ENCODE results near the gene LHFPL3. TPM values are rescaled to one million over a fixed set of nuclear protein-coding genes. Genes with fewer than 3 reads are reported as not detected.
A peak's percentile ranks its signal among the peaks of the same experiment; 100 is the strongest.
"Not testable (repeated sequence)": the region's sequence is repeated elsewhere in the genome, so short reads cannot be mapped to it uniquely, and the experiment has no call there.

Gene LHFPL3
- under 1 TPM in 2 of 10 donors, not detected in 8; 0.08 to 0.13 TPM for polyA plus RNA-seq (ENCODE audit: insufficient read length in 10 of 10)
- long read RNA-seq, donor 1 = 0 reads
- long read RNA-seq, donor 2 = 0 reads
- long read RNA-seq, donor 3 = 0 reads
- long read RNA-seq, donor 4 = 0 reads
- long read RNA-seq, donor 5 = 0 reads
- long read RNA-seq, donor 6 = 0 reads
- long read RNA-seq, donor 7 = 0 reads
- long read RNA-seq, donor 8 = 0 reads
- long read RNA-seq, donor 9 = 0 reads

DNA sequence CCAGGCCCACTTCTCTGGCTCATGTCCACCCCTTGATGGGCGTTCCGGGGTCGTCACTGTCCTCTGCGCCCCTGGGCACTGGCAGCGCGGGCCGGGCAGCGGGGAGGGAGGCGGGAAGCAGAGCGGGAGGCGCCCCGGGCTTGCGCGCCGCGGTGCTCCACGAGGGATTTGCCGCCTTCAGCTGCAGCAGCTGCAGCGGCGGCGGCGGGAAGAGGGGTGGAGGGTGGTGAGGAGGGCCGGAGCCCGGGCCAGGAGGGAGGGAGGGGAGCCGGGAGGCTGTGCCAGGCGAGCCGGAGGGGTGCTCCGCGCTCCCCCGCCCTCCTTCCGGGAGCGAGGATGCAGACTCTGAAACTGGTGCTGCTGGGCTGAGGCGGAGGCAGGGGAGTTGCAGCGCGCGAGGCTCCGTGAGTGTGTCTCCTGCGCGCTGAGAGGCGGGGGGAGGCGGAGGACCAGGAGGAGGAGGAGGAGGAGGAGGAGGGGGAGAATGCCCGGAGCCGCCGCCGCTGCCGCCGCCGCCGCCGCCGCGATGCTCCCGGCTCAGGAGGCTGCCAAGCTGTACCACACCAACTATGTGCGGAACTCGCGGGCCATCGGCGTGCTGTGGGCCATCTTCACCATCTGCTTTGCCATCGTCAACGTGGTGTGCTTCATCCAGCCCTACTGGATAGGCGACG is at the start of gene LHFPL3:
LHFPL3 (plus strand) TSS at position 308 of the 674 bp plus-strand sequence.
- DNase-seq = peak in 1 of 3 donors; percentile 45

- DNase-seq = not testable (repeated sequence)
Observed at GRCh38 chr7:104281685-104282084, 46.7 kb upstream of the LHFPL3 start.

DNA sequence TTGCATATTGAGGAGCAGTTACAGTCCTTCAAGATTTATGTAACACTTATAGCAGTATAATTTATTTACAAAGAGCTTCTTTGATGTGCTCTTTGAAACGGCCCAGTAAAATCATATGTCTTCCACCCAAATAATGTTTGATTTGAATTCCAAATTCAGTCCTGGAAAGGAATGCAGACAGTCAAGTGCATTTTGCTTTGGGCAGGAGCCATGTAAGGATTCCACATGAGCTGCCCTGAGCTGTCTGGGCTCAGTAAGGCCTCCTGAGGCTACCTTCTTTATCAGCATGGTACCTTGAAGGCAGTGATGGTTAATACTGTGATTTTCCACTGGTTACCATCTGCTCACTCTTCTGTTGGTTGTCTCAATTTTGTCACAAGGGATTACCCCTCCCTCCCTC is 41.6 kb upstream of the LHFPL3 start:
- no peak for DNase-seq

DNA sequence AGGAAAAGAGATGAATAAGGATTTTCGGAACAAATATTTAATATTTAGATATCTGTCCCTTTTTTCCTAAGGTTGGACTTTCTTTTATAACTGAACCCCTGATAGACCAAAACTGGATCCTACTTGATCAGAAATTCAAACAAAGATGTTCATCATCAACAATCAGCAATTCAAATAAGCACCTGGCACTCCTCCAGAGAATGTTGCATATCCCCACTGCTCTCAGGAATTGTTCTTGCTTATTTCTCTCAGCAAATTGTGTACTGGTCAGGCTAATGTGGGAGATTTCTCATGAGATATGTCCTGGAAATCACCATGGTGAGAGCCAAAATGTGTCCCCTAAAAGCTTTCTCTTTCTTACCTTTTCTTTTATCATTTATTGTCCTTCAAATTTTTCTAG is 40.3 kb upstream of the LHFPL3 start:
- DNase-seq = no peak

GRCh38 chr7:104294291-104294690 is 34.1 kb upstream of the LHFPL3 start:
- DNase-seq = no peak

GRCh38 chr7:104296266-104296665 is 32.1 kb upstream of the LHFPL3 start:
- no peak for DNase-seq

DNA sequence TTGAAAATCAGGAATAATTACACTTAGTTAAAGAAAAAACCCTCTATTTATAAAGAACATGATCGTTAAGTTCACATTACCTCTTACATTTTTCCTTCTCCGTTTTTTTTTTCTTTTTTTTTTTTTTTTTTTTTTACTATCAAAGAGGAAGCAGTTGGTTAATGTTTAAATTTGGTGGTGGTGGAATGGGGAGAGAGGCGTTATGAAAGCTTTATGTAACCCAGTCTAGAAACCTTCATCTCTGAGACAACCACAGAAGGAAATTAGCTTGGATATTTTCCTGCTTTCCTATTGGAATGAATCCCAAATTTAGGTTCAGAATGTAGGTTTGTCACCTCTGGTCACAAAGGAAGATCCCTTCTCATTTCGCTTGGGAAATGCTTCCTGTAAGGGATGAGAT is 31.5 kb upstream of the LHFPL3 start:
- no peak for DNase-seq

GRCh38 chr7:104299323-104299722 is 29.1 kb upstream of the LHFPL3 start:
- DNase-seq = no peak

DNA sequence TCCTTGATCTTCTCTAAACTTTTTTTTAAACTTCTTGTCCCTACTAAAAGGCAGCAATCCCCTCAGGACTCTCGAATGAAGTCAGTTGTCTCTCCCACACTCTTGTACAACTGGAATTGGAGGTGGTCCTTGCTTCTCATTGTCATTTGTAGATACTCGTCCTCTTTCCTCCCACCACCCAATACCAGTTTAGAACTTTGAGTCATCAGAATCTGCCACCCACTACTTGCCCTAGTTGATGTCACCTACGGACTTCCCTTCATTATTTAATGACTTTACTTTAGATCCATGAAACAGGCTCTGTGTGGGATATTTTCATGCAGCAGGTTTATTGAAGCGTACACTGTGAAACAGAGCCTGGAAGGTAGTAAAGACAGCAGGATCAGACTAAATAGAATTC is 28.6 kb upstream of the LHFPL3 start:
- DNase-seq = no peak

DNA sequence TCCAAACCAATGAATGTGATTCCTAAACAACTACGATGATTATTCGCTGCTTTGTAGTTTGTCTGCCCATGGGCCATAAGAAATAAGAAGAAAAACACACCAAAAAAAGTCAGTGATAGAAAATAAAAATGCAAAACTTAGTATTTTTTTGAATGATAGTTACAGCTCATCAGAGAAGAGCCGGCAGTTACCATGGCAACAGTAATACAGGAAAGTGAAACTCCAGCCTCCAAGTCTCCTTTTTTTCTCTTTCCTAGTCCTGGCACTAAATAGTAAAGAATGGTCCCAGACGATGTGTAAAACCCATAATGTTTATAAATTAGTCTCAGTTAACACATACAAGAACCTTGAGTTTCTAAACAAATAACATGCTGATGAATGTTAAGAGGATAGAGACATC is 21.6 kb upstream of the LHFPL3 start:
- no peak for DNase-seq

GRCh38 chr7:104317948-104318629 is 10.3 kb upstream of the LHFPL3 start:
- no peak for DNase-seq

DNA sequence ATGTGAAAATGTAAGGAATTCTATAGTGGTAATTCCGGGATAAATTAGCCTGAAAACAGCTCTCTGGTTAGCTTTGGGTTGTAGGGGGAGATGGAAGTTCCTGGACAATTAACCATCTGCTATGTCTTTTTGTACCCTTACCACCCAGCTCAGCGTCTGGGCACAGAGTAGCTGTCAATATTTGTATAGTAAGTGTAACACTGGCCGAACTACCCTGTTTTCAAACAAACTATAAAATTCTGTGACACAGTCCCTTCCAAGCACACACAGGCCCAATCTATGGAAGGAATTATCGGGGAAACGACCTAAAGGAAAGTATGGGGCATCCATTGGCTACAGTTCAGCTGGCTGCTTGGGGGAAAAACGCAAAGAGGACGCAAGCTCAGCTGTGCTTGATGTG is 869 bp upstream of the LHFPL3 start:
- no peak for DNase-seq

DNA sequence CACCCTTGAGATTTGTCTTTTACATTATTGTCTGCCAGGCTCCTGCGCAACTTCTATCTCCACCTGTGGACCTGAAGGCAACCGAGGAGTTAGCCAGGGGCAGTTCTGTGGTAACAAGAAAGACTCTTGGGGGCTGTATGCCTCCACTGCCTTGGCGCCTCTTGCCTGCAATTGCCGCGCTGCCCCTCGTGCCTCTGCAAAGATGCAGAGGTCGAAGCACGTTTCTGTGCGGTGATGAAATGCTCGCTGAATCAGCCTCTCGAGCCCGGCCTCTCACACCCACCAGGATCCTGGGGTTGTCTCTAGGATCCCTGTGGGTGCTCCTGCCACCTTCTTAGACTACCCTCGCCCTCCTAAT is 486 bp upstream of the LHFPL3 start:
- DNase-seq = no peak

DNA sequence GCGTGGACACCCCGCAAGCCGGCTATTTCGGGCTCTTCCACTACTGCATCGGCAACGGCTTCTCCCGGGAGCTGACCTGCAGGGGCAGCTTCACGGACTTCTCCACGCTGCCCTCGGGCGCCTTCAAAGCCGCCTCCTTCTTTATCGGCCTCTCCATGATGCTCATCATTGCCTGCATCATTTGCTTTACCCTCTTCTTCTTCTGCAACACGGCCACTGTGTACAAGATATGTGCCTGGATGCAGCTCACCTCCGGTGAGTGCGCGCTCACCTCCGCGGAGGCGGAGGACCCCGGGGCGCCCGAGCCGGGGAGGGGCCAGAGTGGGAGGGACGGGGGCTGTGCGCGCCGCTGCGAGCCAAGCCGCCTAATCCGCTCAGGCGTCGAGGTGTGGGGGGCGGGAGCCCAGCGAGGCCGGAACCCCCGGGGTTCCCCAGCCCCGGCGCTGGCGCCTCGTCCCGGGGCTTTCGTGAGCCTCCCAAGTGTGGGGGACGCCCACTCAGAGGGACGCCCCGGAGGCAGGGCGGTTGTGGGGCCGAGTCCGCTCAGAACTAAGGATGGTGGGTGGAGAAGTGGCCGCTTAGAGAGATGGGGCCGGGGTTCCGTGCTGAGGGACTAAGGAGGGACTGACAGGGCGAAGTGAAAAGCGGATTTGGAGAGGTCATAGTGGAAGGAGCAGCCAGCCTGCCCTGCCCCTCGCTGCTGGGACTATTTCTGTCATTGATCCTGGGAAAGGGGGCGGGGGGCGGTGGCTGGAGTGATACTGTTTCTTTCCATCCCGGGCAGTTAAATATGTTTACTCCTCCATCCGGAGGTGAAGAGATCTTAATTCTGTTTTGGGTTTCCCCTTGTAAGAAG is 795 bp downstream of the LHFPL3 start:
- DNase-seq = no peak

DNA sequence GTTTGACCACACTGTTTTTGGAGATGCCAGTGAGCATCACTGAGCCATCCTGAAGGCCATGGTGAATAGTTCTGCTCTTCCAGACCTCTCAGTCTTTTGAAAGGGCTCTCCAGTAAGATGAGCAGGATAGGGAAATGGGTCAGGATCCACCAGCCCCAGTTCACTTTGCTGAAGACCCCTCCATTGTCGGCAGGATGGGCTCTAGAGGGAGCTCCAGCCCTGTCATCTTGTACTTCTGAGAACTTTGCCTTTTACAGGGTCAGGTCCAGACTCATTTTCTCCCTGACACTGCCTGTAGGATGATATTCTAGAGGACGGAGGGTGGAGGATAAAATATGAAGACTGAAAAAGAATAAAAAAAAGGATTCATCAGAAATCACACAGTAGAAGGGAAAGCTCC is 13.1 kb downstream of the LHFPL3 start:
- no peak for DNase-seq

DNA sequence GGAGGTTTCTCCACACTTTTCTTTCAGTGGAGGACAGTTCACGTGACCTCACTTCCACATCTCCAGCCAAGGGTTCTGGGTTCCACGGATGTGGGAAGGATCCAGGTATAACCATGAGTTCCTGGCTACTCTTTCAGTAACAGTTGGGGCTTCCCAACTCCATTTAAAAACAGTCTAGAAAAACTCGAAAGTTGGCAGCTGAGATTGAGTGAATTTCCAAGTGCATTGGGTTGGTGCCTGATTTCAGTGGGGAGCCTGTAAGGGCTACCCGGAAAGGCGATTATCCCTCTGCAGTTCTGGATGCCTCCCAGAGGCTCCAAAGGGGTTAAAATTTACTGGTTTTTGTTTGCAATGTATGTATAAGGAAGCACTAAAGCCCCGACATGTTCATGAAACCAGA is 24.3 kb downstream of the LHFPL3 start:
- DNase-seq = no peak

- no peak for DNase-seq
Observed at GRCh38 chr7:104357166-104357565, 28.8 kb downstream of the LHFPL3 start.

GRCh38 chr7:104358446-104359132 is 30.2 kb downstream of the LHFPL3 start:
- no peak for DNase-seq

DNA sequence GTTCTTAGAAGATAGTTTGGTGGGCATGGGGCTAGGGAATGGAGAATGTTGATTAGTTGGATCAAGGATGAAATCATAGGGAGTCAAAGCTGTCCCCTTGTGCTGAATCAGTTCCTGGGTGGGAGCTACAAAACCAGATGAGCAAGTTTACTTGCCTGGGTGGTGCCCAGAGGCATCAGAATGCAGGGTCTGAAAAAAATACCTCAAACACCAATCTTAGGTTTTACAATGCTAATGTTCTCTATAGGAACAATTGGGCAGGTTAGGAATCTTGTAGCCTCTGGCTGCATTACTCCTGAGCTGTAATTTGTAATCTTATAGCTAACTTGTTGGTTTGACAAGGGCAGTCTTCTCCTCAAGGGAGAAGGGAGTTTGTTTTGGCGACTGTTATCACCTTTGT is 34.4 kb downstream of the LHFPL3 start:
- DNase-seq = no peak

DNA sequence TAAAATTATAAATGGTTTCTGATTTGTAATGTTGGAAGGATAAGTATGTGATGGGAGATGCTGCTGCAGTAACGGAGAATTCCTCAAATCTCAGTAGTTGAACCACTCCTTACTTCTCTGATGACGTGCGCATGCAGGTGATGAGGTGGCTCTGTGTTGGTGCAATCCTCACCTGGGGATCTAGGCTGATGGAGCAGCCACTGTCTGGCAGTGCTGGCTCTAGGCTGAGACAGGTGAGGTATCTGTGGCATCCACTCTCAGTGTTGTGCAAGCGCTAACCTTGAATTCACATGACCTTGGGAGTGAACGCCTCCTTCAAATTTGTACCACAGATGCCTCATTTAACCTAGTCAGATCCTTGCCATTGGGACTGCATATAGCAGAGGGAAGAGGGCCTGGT is 35.0 kb downstream of the LHFPL3 start:
- DNase-seq = no peak

DNA sequence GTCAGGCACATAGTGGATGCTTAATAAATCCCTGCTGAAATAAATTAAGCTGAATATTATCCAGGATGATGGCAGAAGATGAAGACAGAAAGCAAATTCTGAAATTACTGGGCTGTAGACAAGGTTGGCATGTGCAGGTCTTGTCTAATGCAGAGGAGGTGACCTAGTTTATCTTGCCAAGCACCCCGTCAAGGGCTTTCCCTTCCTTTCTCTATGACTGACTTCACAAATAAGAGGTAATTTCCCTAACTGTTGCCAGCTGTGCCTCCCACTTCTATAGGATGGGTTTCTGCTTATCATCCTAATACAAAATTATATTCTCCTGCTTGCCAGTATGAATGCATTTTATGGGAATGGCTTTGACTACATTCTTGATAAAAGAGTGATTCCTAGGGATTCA is 38.0 kb downstream of the LHFPL3 start:
- DNase-seq = no peak

GRCh38 chr7:104367926-104368325 is 39.5 kb downstream of the LHFPL3 start:
- no peak for DNase-seq
